Endothelial cell of umbilical vein (primary cell): ENCODE results near the gene FGFRL1. TPM values are rescaled to one million over a fixed set of nuclear protein-coding genes. Genes with fewer than 3 reads are reported as not detected.
A peak's percentile ranks its signal among the peaks of the same experiment; 100 is the strongest.

ENCODE experiments used
- BruUV-seq: library from RNA; stranded (reverse); fragments of 400-500 nt; replicated peaks from 2 replicates; lab custom pipeline; 2021; lab: Mats Ljungman, UMichigan
- CTCF ChIA-PET: fragments of 300-600, 350-600 bp; sonication (Branson Sonifier 250); formaldehyde crosslinking; loops from one replicate; lab custom pipeline; 2021; ENCODE audit warnings: antibody characterized with exemption, inconsistent platforms; lab: Charles Lee
- POLR2A ChIA-PET: fragments of 300-600, 350-600 bp; sonication (Branson Sonifier 250); formaldehyde crosslinking; loops from one replicate; lab custom pipeline; 2021; ENCODE audit warnings: antibody characterized with exemption, inconsistent platforms; lab: Charles Lee
- DNase-seq: peaks from one replicate; pipeline ENCODE4 v3.0.0-alpha.2; 2011; ENCODE audit warnings: low read depth, low spot score
- FAIRE-seq: peaks from 2 replicates; lab custom pipeline; 2011; peaks lifted over from hg19 to GRCh38; lab: Jason Lieb, UNC
- H2AFZ ChIP-seq: 2 replicates; pipeline ENCODE4 v1.6.0; 2012; ENCODE audit warnings: low read depth, low read length, control low read depth, inconsistent platforms
- H3K27ac ChIP-seq: 2 replicates; pipeline ENCODE4 v1.5.1; 2011; ENCODE audit warnings: low read depth, mild to moderate bottlenecking, control low read depth, low read length, moderate library complexity; ENCODE audit not compliant: insufficient read depth
- H3K27me3 ChIP-seq, 2 experiments: 2 replicates each; pipeline versions ENCODE4 v1.6.0 to v1.6.1; 2011; ENCODE audit warnings: low read length in 2 of 2, mixed read lengths in 1 of 2; ENCODE audit not compliant: control insufficient read depth in 2 of 2, insufficient read depth in 2 of 2
- H3K36me3 ChIP-seq, 2 experiments: 2 replicates in 1 of 2; 3 replicates in 1 of 2; pipeline ENCODE4 v1.5.1; 2011; ENCODE audit warnings: low read length in 2 of 2, mild to moderate bottlenecking in 1 of 2, moderate library complexity in 1 of 2; ENCODE audit not compliant: control insufficient read depth in 2 of 2, insufficient read depth in 2 of 2; ENCODE audit errors: extremely low read depth in 1 of 2
- H3K4me1 ChIP-seq: 3 replicates; pipeline ENCODE4 v1.5.1; 2011; ENCODE audit warnings: mild to moderate bottlenecking, low read length; ENCODE audit not compliant: control insufficient read depth, insufficient read depth; ENCODE audit errors: extremely low read depth
- H3K4me2 ChIP-seq: 2 replicates; pipeline ENCODE4 v1.6.1; 2011; ENCODE audit warnings: low read length, control low read depth, mixed read lengths; ENCODE audit not compliant: insufficient read depth
- H3K4me3 ChIP-seq, 3 experiments: fragments of 200-600 bp in 1 of 3; sonication (generic), shearing (Covaris generic) in 1 of 3; replicated peaks in 1 of 3; 2 replicates each; pipeline ENCODE4 v1.5.1; 2011 to 2016; ENCODE audit warnings: control low read depth in 3 of 3, low read length in 3 of 3, mild to moderate bottlenecking in 2 of 3, inconsistent platforms in 1 of 3, low read depth in 1 of 3, moderate library complexity in 1 of 3; ENCODE audit not compliant: insufficient read depth in 1 of 3
- H3K79me2 ChIP-seq: 2 replicates; pipeline ENCODE4 v1.6.0; 2012; ENCODE audit warnings: low read length, inconsistent platforms; ENCODE audit not compliant: control insufficient read depth, insufficient read depth
- H3K9ac ChIP-seq: replicated peaks from 2 replicates; pipeline ENCODE3; 2011; ENCODE audit warnings: low read length, control low read depth; ENCODE audit not compliant: insufficient read depth; ENCODE audit errors: extremely low read depth
- H3K9me1 ChIP-seq: replicated peaks from 3 replicates; pipeline ENCODE4 v1.6.0; 2011; ENCODE audit warnings: mild to moderate bottlenecking, low read length; ENCODE audit not compliant: control insufficient read depth, insufficient read depth; ENCODE audit errors: extremely low read depth
- H3K9me3 ChIP-seq: replicated peaks from 2 replicates; pipeline ENCODE4 v1.5.1; 2012; ENCODE audit warnings: low read length, inconsistent platforms; ENCODE audit not compliant: control insufficient read depth, insufficient read depth
- H4K20me1 ChIP-seq: replicated peaks from 2 replicates; pipeline ENCODE3; 2011; ENCODE audit warnings: mild to moderate bottlenecking, low read length; ENCODE audit not compliant: control insufficient read depth, insufficient read depth; ENCODE audit errors: extremely low read depth
- EZH2 ChIP-seq: IDR thresholded peaks from 2 replicates; pipeline ENCODE4 v1.6.1; 2012; ENCODE audit warnings: borderline replicate concordance, low read depth, mild to moderate bottlenecking, moderate library complexity, low read length, inconsistent platforms; ENCODE audit not compliant: severe bottlenecking
- FOS ChIP-seq: IDR thresholded peaks from 2 replicates; pipeline ENCODE4 v1.6.1; 2011; ENCODE audit warnings: mild to moderate bottlenecking, low read length, moderate library complexity, borderline replicate concordance; ENCODE audit not compliant: insufficient read depth
- GATA2 ChIP-seq: IDR thresholded peaks from 2 replicates; pipeline ENCODE4 v1.7.0; 2011; ENCODE audit warnings: low read depth, mild to moderate bottlenecking, moderate library complexity, mixed read lengths, low read length; ENCODE audit not compliant: insufficient read length, insufficient read depth
- JUN ChIP-seq: IDR thresholded peaks from 2 replicates; pipeline ENCODE4 v1.6.1; 2011; ENCODE audit warnings: borderline replicate concordance, low read depth; ENCODE audit not compliant: insufficient read length, insufficient read depth
- MYC ChIP-seq: IDR thresholded peaks from one replicate; pipeline ENCODE4 v1.6.1; 2011; ENCODE audit warnings: mild to moderate bottlenecking, low read depth, low read length
- POLR2A ChIP-seq: IDR thresholded peaks from 2 replicates; pipeline ENCODE4 v1.6.1; 2012; ENCODE audit warnings: low read depth, mild to moderate bottlenecking, control low read depth, low read length
- POLR2AphosphoS5 ChIP-seq: IDR thresholded peaks from 2 replicates; pipeline ENCODE4 v1.6.1; 2012; ENCODE audit warnings: low read depth, mild to moderate bottlenecking, control low read depth, low read length, moderate library complexity; ENCODE audit not compliant: insufficient read depth
- dilution Hi-C: fragments of 300-500 bp; cut with MboI; formaldehyde crosslinking; loops from one replicate; pipeline ENCODE4 v1.15.0; 2019; ENCODE audit warnings: low sequenced_read_pairs; ENCODE audit not compliant: extremely low pct_ligation_motif_present
- intact Hi-C: fragments of 100-400 bp; cut with micrococcal nuclease; formaldehyde crosslinking; loops from one replicate; pipeline ENCODE4 v1.10.0; 2022
- polyA plus RNA-seq, 4 experiments: library from polyadenylated mRNA; depleted of rRNA in 3 of 4; stranded (reverse) in 3 of 4; unstranded in 1 of 4; fragments of >200 nt; gene quantifications; 2 replicates each; pipeline versions ENCODE4 v1.2.1 to v1.2.3, GENCODE V29; 2011 to 2012; ENCODE audit warnings: missing spikeins in 1 of 4
- total RNA-seq: library from RNA; stranded (reverse); gene quantifications from 2 replicates; pipeline ENCODE4 v1.2.3, GENCODE V29; 2021
- TF ChIP-seq, protein P1 (sequence below), 2 donors: IDR thresholded peaks; 1 replicate in 1 of 2; 2 replicates in 1 of 2; pipeline ENCODE4 v1.5.1; 2011; ENCODE audit warnings: low read length in 2 of 2, mild to moderate bottlenecking in 2 of 2, moderate library complexity in 2 of 2, control low read depth in 1 of 2, inconsistent platforms in 1 of 2, low read depth in 1 of 2; ENCODE audit not compliant: insufficient read depth in 1 of 2; ENCODE audit errors: extremely low read depth in 1 of 2
- TF ChIP-seq, protein P2 (sequence below): IDR thresholded peaks from 2 replicates; pipeline ENCODE4 v1.6.1; 2011; ENCODE audit not compliant: insufficient read depth, insufficient read length

The FGFRL1 gene
- total and polyA plus RNA-seq, 2 donors (not counting 3 experiments of a cell fraction or from before 2014, with no cell fraction given) = 33.3 to 74.6 TPM

DNA sequence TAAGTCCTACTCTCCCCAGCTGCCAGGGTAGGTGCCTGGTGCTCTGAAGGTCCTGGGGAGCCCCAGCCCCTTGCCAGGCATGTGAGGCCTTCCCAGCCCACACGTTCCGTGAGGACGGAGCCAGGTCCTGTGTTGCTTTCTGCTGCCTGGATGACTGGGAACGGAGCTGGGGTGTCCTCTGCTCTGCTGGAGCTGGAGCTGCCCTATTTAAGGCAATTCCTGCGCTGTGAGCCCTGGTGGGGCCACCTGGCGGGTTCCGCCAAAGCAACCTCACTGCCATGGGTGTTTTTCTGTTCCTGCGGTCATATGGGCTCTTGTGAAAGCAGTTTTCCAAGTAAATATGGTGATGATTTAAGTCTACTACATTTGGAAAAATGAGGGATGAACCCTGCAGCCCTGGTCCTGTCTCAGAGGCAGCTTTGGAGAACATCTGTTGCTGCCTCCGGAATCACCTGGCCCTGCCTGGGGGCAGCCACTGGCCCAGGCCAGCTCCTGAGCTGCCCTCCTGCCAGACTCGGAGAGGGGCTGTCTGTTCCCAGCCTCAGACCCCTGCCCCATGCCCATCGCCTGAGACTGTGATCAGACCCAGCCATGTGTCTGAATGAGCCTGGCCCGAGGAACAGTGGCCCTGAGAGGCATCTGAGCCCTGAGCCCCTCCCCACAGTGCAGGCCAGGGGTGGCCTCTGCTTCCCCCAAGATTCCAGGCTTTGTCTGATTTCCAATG is 33.2 kb downstream of the FGFRL1 start:
- H3K9me1 ChIP-seq = no peaks in the 10 kb centered on the region
- ChIA-PET POLR2A (no interaction called here), CTCF (interaction anchor here (1.9 kb wide), 1 partner anchor 35 kb away, joined by 11 read pairs; no protein-coding TSS in a partner anchor)
- H3K4me3 ChIP-seq = no peak overlapping the region
- no peak for DNase-seq
- peaks cover 30% of the 10 kb centered on the region for H3K4me1 ChIP-seq
- H3K36me3 ChIP-seq = no peaks in the 10 kb centered on the region
- H3K27me3 ChIP-seq = no peaks in the 10 kb centered on the region
- dilution Hi-C loops (no loop called here), intact Hi-C loops (loop anchor here (5.0 kb wide), 1 partner anchor 262 kb away; no protein-coding TSS in a partner anchor)
- H3K9ac ChIP-seq = peak overlapping the region; percentile 54
- no TSS peak for BruUV-seq
- peak overlapping the region; percentile 85 for H3K27ac ChIP-seq
- TF ChIP-seq GATA2 (no peak), MYC (no peak), POLR2A (no peak), EZH2 (no peak), FOS (no peak), POLR2AphosphoS5 (no peak), JUN (no peak)
- TF ChIP-seq, protein P1, sequence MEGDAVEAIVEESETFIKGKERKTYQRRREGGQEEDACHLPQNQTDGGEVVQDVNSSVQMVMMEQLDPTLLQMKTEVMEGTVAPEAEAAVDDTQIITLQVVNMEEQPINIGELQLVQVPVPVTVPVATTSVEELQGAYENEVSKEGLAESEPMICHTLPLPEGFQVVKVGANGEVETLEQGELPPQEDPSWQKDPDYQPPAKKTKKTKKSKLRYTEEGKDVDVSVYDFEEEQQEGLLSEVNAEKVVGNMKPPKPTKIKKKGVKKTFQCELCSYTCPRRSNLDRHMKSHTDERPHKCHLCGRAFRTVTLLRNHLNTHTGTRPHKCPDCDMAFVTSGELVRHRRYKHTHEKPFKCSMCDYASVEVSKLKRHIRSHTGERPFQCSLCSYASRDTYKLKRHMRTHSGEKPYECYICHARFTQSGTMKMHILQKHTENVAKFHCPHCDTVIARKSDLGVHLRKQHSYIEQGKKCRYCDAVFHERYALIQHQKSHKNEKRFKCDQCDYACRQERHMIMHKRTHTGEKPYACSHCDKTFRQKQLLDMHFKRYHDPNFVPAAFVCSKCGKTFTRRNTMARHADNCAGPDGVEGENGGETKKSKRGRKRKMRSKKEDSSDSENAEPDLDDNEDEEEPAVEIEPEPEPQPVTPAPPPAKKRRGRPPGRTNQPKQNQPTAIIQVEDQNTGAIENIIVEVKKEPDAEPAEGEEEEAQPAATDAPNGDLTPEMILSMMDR (IDR thresholded peaks at IDR 0.05; ENCODE audit: extremely low read depth in 1 of 2, insufficient read depth in 1 of 2, low read depth in 1 of 2, low read length in 2 of 2) = no peak
- TF ChIP-seq, protein P2, sequence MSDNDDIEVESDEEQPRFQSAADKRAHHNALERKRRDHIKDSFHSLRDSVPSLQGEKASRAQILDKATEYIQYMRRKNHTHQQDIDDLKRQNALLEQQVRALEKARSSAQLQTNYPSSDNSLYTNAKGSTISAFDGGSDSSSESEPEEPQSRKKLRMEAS = no peak
- no peaks in the 10 kb centered on the region for H4K20me1 ChIP-seq
- no peaks in the 10 kb centered on the region for H3K79me2 ChIP-seq
- no peaks in the 10 kb centered on the region for H3K9me3 ChIP-seq
- H2AFZ ChIP-seq = peak overlapping the region; percentile 27
- H3K4me2 ChIP-seq = peak overlapping the region; percentile 13
- no peak for FAIRE-seq
